Liver (tissue), 9 donors: Measurements from ENCODE around the gene ZNF891. TPM values are rescaled to one million over a fixed set of nuclear protein-coding genes. Genes with fewer than 3 reads are reported as not detected.
A peak's percentile ranks its signal among the peaks of the same experiment; 100 is the strongest.

Source experiments
- DNase-seq: peaks from one replicate; pipeline ENCODE4 v3.0.0-alpha.2; 2017; ENCODE audit warnings: low spot score
- H3K27ac ChIP-seq, 2 donors: one replicate each; pipeline ENCODE4 v1.7.0; 2013; ENCODE audit warnings: inconsistent platforms in 2 of 2, low read length in 2 of 2, control low read depth in 1 of 2, low read depth in 1 of 2, mild to moderate bottlenecking in 1 of 2
- H3K27me3 ChIP-seq, 4 donors: one replicate each; pipeline versions ENCODE4 v1.6.1 to v1.7.0; 2013; ENCODE audit warnings: low read length in 3 of 4, inconsistent platforms in 1 of 4, mild to moderate bottlenecking in 1 of 4, moderate library complexity in 1 of 4; ENCODE audit not compliant: control insufficient read depth in 4 of 4, insufficient read depth in 4 of 4
- H3K36me3 ChIP-seq, 4 donors: one replicate each; pipeline versions ENCODE4 v1.6.1 to v1.7.0; 2013; ENCODE audit warnings: low read length in 3 of 4, mild to moderate bottlenecking in 3 of 4, low read depth in 1 of 4, moderate library complexity in 1 of 4; ENCODE audit not compliant: control insufficient read depth in 4 of 4, insufficient read depth in 3 of 4
- H3K4me1 ChIP-seq, 4 donors: one replicate each; pipeline versions ENCODE4 v1.6.1 to v1.7.0; 2013; ENCODE audit warnings: low read length in 3 of 4, mild to moderate bottlenecking in 3 of 4, moderate library complexity in 1 of 4; ENCODE audit not compliant: control insufficient read depth in 4 of 4, insufficient read depth in 4 of 4
- H3K4me3 ChIP-seq, 3 donors: one replicate each; pipeline versions ENCODE4 v1.6.1 to v1.7.0; 2013; ENCODE audit warnings: low read length in 3 of 3, control low read depth in 1 of 3, low read depth in 1 of 3, mild to moderate bottlenecking in 1 of 3
- H3K9ac ChIP-seq, 2 donors: one replicate each; pipeline ENCODE4 v1.7.0; 2013; ENCODE audit warnings: low read length in 2 of 2, mild to moderate bottlenecking in 2 of 2, moderate library complexity in 2 of 2, control low read depth in 1 of 2, low read depth in 1 of 2
- H3K9me3 ChIP-seq, 4 donors: one replicate each; pipeline versions ENCODE4 v1.6.1 to v1.7.0; 2013; ENCODE audit warnings: low read length in 3 of 4; ENCODE audit not compliant: control insufficient read depth in 4 of 4
- CTCF ChIP-seq: fragments of 150-350 bp; IDR thresholded peaks from 2 replicates; pipeline ENCODE4 v1.5.1; 2017; ENCODE audit warnings: improper control_type of control experiment, low read depth, low read length; ENCODE audit not compliant: missing input control
- FOXA1 ChIP-seq: IDR thresholded peaks from 2 replicates; pipeline ENCODE4 v1.6.1; 2016; ENCODE audit warnings: antibody characterized with exemption
- GABPA ChIP-seq, 2 donors: IDR thresholded peaks in 1 of 2; conservative IDR thresholded peaks in 1 of 2; 2 replicates each; pipeline ENCODE4 v1.6.1; 2016; ENCODE audit warnings: antibody characterized with exemption in 2 of 2, mild to moderate bottlenecking in 1 of 2, moderate library complexity in 1 of 2
- HNF4A ChIP-seq, 2 donors: conservative IDR thresholded peaks; 2 replicates each; pipeline ENCODE4 v1.6.1; 2016; ENCODE audit warnings: antibody characterized with exemption in 2 of 2, mild to moderate bottlenecking in 2 of 2
- NR2F2 ChIP-seq: IDR thresholded peaks from 2 replicates; pipeline ENCODE4 v1.6.1; 2016; ENCODE audit warnings: antibody characterized with exemption
- RAD21 ChIP-seq, 2 donors: IDR thresholded peaks; 2 replicates each; pipeline ENCODE4 v1.6.1; 2016; ENCODE audit warnings: antibody characterized with exemption in 2 of 2, mild to moderate bottlenecking in 2 of 2
- RXRA ChIP-seq, 2 donors: IDR thresholded peaks; 2 replicates each; pipeline ENCODE4 v1.6.1; 2017 to 2018; ENCODE audit warnings: antibody characterized with exemption in 2 of 2, mild to moderate bottlenecking in 1 of 2
- SP1 ChIP-seq: IDR thresholded peaks from 2 replicates; pipeline ENCODE4 v1.6.1; 2018; ENCODE audit warnings: antibody characterized with exemption, mild to moderate bottlenecking
- TAF1 ChIP-seq: conservative IDR thresholded peaks from 2 replicates; pipeline ENCODE4 v1.6.1; 2016; ENCODE audit warnings: antibody characterized with exemption, mild to moderate bottlenecking
- YY1 ChIP-seq: IDR thresholded peaks from 2 replicates; pipeline ENCODE4 v1.6.1; 2016; ENCODE audit warnings: antibody characterized with exemption, mild to moderate bottlenecking
- whole genome bisulfite sequencing: extraction: QIAGEN DNeasy Blood & Tissue Kit; methylation state at CpG from one replicate; pipeline ENCODE4 v1.1.7; 2013; 5-methylcytosine and 5-hydroxymethylcytosine counted together
- polyA plus RNA-seq, 2 donors: library from polyadenylated mRNA; stranded (reverse) in 1 of 2; unstranded in 1 of 2; fragments of 200-250 nt in 1 of 2; fragments of >200 nt in 1 of 2; fragmentation: Nextera tagmentation in 1 of 2; extraction: Ambion mirVana in 1 of 2; gene quantifications; one replicate each; pipeline versions ENCODE4 v1.2.1 to v1.2.3, GENCODE V29; 2013 to 2015
- total RNA-seq, 2 donors: library from RNA; depleted of rRNA; stranded (reverse); fragments of >200 nt; gene quantifications; one replicate each; pipeline ENCODE4 v1.2.3, GENCODE V29; 2014
- TF ChIP-seq, protein P1 (sequence below): IDR thresholded peaks from 2 replicates; pipeline ENCODE4 v1.6.1; 2016; ENCODE audit warnings: antibody characterized with exemption
- TF ChIP-seq, protein P2 (sequence below): IDR thresholded peaks from 2 replicates; pipeline ENCODE4 v1.6.1; 2016; ENCODE audit warnings: antibody characterized with exemption
- TF ChIP-seq, protein P3 (sequence below): IDR thresholded peaks from 2 replicates; pipeline ENCODE4 v1.6.1; 2016; ENCODE audit warnings: antibody characterized with exemption, mild to moderate bottlenecking
- donor health status: healthy.
- donor health status: healthy.
- donor health status: healthy.
- donor health status: healthy.
- donor health status: healthy.

Gene ZNF891
- total and polyA plus RNA-seq, 4 donors = 0.13 to 1.3 (median 0.45) TPM

GRCh38 chr12:133129368-133130037, 571 bp downstream of the ZNF891 start:
- H3K27ac ChIP-seq = peak overlapping the region; percentile 96 to 98
- 20% methylated on average over 26 of the region's 26 CpGs for WGBS
- peak overlapping the region in 1 of 2 donors; percentile 79 for H3K9ac ChIP-seq
- TF ChIP-seq RXRA (IDR thresholded peaks at IDR 0.05) = no peak
- TF ChIP-seq, protein P1, sequence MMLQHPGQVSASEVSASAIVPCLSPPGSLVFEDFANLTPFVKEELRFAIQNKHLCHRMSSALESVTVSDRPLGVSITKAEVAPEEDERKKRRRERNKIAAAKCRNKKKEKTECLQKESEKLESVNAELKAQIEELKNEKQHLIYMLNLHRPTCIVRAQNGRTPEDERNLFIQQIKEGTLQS = no peak
- TF ChIP-seq YY1 = no peak
- no peak for TF ChIP-seq NR2F2
- H3K27me3 ChIP-seq = no peaks in the 10 kb centered on the region
- H3K4me1 ChIP-seq = peaks cover 0 to 2% (median 0%) of the 10 kb centered on the region in 4 donors
- H3K36me3 ChIP-seq = peaks cover 2 to 27% (median 18%) of the 10 kb centered on the region in 4 donors
- peak overlapping the region; percentile 90 to 95 (median 91) for H3K4me3 ChIP-seq
- H3K9me3 ChIP-seq = peaks cover 27 to 54% (median 31%) of the 10 kb centered on the region in 4 donors
- DNase-seq = no peak

- Histone ChIP-seq H3K27me3 (no peaks in the 10 kb centered on the region), H3K9ac (no peak overlapping the region), H3K4me1 (peaks cover 0 to 2% (median 0%) of the 10 kb centered on the region in 4 donors), H3K27ac (no peak overlapping the region), H3K9me3 (peaks cover 42 to 78% (median 62%) of the 10 kb centered on the region in 4 donors), H3K36me3 (peaks cover 2 to 50% (median 30%) of the 10 kb centered on the region in 4 donors), H3K4me3 (peak overlapping the region in 2 of 3 donors; percentile 51 to 71)
- TF ChIP-seq SP1 (no peak), HNF4A (conservative IDR thresholded peaks at IDR 0.05) (no peak), CTCF (no peak), FOXA1 (no peak), GABPA (IDR thresholded peaks at IDR 0.05 in 1 of 2, conservative IDR thresholded peaks at IDR 0.05 in 1 of 2) (no peak), RAD21 (IDR thresholded peaks at IDR 0.05) (no peak), YY1 (no peak), TAF1 (no peak), NR2F2 (no peak)
- TF ChIP-seq, protein P2, sequence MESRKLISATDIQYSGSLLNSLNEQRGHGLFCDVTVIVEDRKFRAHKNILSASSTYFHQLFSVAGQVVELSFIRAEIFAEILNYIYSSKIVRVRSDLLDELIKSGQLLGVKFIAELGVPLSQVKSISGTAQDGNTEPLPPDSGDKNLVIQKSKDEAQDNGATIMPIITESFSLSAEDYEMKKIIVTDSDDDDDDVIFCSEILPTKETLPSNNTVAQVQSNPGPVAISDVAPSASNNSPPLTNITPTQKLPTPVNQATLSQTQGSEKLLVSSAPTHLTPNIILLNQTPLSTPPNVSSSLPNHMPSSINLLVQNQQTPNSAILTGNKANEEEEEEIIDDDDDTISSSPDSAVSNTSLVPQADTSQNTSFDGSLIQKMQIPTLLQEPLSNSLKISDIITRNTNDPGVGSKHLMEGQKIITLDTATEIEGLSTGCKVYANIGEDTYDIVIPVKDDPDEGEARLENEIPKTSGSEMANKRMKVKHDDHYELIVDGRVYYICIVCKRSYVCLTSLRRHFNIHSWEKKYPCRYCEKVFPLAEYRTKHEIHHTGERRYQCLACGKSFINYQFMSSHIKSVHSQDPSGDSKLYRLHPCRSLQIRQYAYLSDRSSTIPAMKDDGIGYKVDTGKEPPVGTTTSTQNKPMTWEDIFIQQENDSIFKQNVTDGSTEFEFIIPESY = no peak
- TF ChIP-seq, protein P3, sequence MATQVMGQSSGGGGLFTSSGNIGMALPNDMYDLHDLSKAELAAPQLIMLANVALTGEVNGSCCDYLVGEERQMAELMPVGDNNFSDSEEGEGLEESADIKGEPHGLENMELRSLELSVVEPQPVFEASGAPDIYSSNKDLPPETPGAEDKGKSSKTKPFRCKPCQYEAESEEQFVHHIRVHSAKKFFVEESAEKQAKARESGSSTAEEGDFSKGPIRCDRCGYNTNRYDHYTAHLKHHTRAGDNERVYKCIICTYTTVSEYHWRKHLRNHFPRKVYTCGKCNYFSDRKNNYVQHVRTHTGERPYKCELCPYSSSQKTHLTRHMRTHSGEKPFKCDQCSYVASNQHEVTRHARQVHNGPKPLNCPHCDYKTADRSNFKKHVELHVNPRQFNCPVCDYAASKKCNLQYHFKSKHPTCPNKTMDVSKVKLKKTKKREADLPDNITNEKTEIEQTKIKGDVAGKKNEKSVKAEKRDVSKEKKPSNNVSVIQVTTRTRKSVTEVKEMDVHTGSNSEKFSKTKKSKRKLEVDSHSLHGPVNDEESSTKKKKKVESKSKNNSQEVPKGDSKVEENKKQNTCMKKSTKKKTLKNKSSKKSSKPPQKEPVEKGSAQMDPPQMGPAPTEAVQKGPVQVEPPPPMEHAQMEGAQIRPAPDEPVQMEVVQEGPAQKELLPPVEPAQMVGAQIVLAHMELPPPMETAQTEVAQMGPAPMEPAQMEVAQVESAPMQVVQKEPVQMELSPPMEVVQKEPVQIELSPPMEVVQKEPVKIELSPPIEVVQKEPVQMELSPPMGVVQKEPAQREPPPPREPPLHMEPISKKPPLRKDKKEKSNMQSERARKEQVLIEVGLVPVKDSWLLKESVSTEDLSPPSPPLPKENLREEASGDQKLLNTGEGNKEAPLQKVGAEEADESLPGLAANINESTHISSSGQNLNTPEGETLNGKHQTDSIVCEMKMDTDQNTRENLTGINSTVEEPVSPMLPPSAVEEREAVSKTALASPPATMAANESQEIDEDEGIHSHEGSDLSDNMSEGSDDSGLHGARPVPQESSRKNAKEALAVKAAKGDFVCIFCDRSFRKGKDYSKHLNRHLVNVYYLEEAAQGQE = no peak
- WGBS = 96% methylated on average over 2 of the region's 2 CpGs
- DNase-seq = no peak
These were observed 5.4 kb downstream of the ZNF891 start for GRCh38 chr12:133124674-133125073.
